Naive thymus-derived CD4-positive, alpha-beta T cell (primary cell): ENCODE results near the gene ARMC9. TPM values are rescaled to one million over a fixed set of nuclear protein-coding genes. Genes with fewer than 3 reads are reported as not detected.
"Not testable (repeated sequence)": the region's sequence is repeated elsewhere in the genome, so short reads cannot be mapped to it uniquely, and the experiment has no call there.

Experiments
- ATAC-seq: fragments of 150-1000 bp; cut with Tn5 transposase; 2 replicates; pipeline ENCODE4 v1.10.0; 2021; ENCODE audit warnings: mild to moderate bottlenecking, moderate library complexity
- CTCF ChIA-PET: fragments of 350-600 bp; sonication (Branson Sonifier 250); formaldehyde crosslinking; loops from one replicate; lab custom pipeline; 2021; ENCODE audit warnings: antibody characterized with exemption; lab: Charles Lee
- POLR2A ChIA-PET: fragments of 350-600 bp; sonication (Branson Sonifier 250); formaldehyde crosslinking; loops from one replicate; lab custom pipeline; 2021; ENCODE audit warnings: antibody characterized with exemption, inconsistent platforms; lab: Charles Lee
- DNase-seq, 9 donors: peaks; one replicate each; pipeline versions ENCODE4 v3.0.0 to v3.0.0-alpha.2; 2020 to 2022; ENCODE audit warnings: mixed read lengths in 1 of 9
- H3K27ac ChIP-seq: one replicate; pipeline ENCODE4 v1.7.0; 2013; ENCODE audit warnings: mild to moderate bottlenecking, low read depth, low read length, moderate library complexity
- H3K27me3 ChIP-seq, 2 donors: one replicate each; pipeline ENCODE4 v1.7.0; 2013; ENCODE audit warnings: low read length in 2 of 2, mild to moderate bottlenecking in 2 of 2, moderate library complexity in 2 of 2; ENCODE audit not compliant: control insufficient read depth in 2 of 2, insufficient read depth in 2 of 2
- H3K36me3 ChIP-seq, 3 experiments: 1 replicate in 2 of 3; 2 replicates in 1 of 3; pipeline ENCODE4 v1.7.0; 2013; ENCODE audit warnings: low read length in 3 of 3, mild to moderate bottlenecking in 3 of 3, moderate library complexity in 1 of 3; ENCODE audit not compliant: insufficient read depth in 3 of 3, control insufficient read depth in 2 of 3
- H3K4me1 ChIP-seq, 2 donors: one replicate each; pipeline ENCODE4 v1.7.0; 2013; ENCODE audit warnings: low read length in 2 of 2, mild to moderate bottlenecking in 2 of 2, moderate library complexity in 1 of 2; ENCODE audit not compliant: control insufficient read depth in 2 of 2, insufficient read depth in 2 of 2
- H3K4me3 ChIP-seq: 2 replicates; pipeline ENCODE4 v1.7.0; 2013; ENCODE audit warnings: mild to moderate bottlenecking, low read length
- H3K9me3 ChIP-seq, 3 experiments: 1 replicate in 2 of 3; 2 replicates in 1 of 3; pipeline ENCODE4 v1.7.0; 2013; ENCODE audit warnings: low read length in 3 of 3; ENCODE audit not compliant: control insufficient read depth in 2 of 3
- H3K27ac Mint-ChIP-seq, 9 donors: one replicate each; pipeline ENCODE4 v1.8.0; 2020 to 2022; ENCODE audit warnings: mixed read lengths in 9 of 9, mild to moderate bottlenecking in 8 of 9, moderate library complexity in 5 of 9, inconsistent platforms in 2 of 9
- H3K27me3 Mint-ChIP-seq, 5 donors: one replicate each; pipeline ENCODE4 v1.8.0; 2021 to 2022; ENCODE audit warnings: mixed read lengths in 5 of 5, mild to moderate bottlenecking in 1 of 5
- H3K36me3 Mint-ChIP-seq, 5 donors: one replicate each; pipeline ENCODE4 v1.8.0; 2020 to 2022; ENCODE audit warnings: mixed read lengths in 5 of 5, mild to moderate bottlenecking in 3 of 5, inconsistent platforms in 1 of 5
- H3K4me1 Mint-ChIP-seq, 7 donors: one replicate each; pipeline ENCODE4 v1.8.0; 2020 to 2022; ENCODE audit warnings: mixed read lengths in 7 of 7, mild to moderate bottlenecking in 3 of 7, inconsistent platforms in 1 of 7
- H3K4me3 Mint-ChIP-seq, 10 donors: one replicate each; pipeline ENCODE4 v1.8.0; 2020 to 2022; ENCODE audit warnings: mild to moderate bottlenecking in 10 of 10, mixed read lengths in 10 of 10, moderate library complexity in 6 of 10, inconsistent platforms in 2 of 10
- H3K9me3 Mint-ChIP-seq, 11 donors: one replicate each; pipeline ENCODE4 v1.8.0; 2020 to 2022; ENCODE audit warnings: mixed read lengths in 11 of 11, mild to moderate bottlenecking in 4 of 11, inconsistent platforms in 1 of 11, moderate library complexity in 1 of 11
- intact Hi-C, 2 donors: fragments of 100-400 bp; cut with micrococcal nuclease; formaldehyde crosslinking; loops; one replicate each; pipeline ENCODE4 v1.15.1; 2023
- polyA plus RNA-seq, 2 donors: library from polyadenylated mRNA; unstranded; fragments of 300-500 nt; fragmentation: Illumina TruSeq; gene quantifications; one replicate each; pipeline ENCODE4 v1.2.3, GENCODE V29; 2021
- total RNA-seq, 6 experiments: library from RNA in 5 of 6; stranded (reverse) in 5 of 6; gene quantifications; 1 replicate in 5 of 6; 2 replicates in 1 of 6; pipeline ENCODE4 v1.2.3 and lab custom pipeline; 2021 to 2026

Gene ARMC9
- total and polyA plus RNA-seq, 7 experiments from 2014 or later: 0.45 to 2.0 (median 0.85) TPM

- CTCF ChIA-PET: no interaction called here
- no peak overlapping the region for H3K4me3 Mint-ChIP-seq
- Histone ChIP-seq H3K27me3 (no peaks in the 10 kb centered on the region), H3K27ac (no peak overlapping the region), H3K9me3 (no peaks in the 10 kb centered on the region), H3K4me1 (no peaks in the 10 kb centered on the region), H3K36me3 (no peaks in the 10 kb centered on the region), H3K4me3 (no peak overlapping the region)
- no peaks in the 10 kb centered on the region for H3K4me1 Mint-ChIP-seq
- POLR2A ChIA-PET: no interaction called here
- H3K36me3 Mint-ChIP-seq: no peaks in the 10 kb centered on the region
- no peaks in the 10 kb centered on the region for H3K9me3 Mint-ChIP-seq
- intact Hi-C loops: no loop called here
- no peak overlapping the region for H3K27ac Mint-ChIP-seq
- DNase-seq (no peak), ATAC-seq (no peak)
- H3K27me3 Mint-ChIP-seq: no peaks in the 10 kb centered on the region
Measured at GRCh38 chr2:231245249-231246094, 47.0 kb downstream of the ARMC9 start.

DNA sequence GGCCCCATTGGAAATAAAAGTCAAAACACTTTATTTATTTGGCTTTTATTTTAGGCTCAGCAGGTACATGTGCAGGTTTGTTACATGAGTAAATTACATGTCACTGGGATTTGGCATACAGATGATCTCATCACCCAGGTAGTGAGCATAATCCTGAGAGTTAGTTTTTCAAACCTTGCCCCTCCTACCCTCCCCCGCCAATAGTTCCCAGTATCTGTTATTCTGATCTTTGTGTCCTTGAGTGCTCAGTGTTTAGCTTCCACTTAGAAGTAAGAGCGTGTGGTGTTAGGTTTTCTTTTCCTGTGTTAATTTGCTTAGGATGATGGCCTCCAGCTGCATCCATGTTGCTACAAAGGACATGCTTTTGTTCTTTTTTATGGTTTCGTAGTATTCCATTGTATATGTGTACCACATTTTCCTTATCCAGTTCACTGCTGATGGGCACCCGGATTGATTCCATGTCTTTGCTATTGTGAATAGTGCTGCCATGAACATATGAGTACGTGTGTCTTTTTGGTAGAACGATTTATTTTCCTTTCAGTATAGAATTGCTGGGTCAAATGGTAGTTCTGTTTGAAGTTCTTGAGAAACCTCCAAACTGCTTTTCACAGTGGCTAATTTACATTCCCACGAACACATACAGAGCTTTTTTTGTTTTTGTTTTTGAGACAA lies 47.9 kb downstream of the ARMC9 start:
- Histone ChIP-seq H3K27ac (no peak overlapping the region), H3K36me3 (no peaks in the 10 kb centered on the region), H3K4me1 (no peaks in the 10 kb centered on the region), H3K9me3 (no peaks in the 10 kb centered on the region), H3K4me3 (no peak overlapping the region), H3K27me3 (no peaks in the 10 kb centered on the region)
- Mint-ChIP-seq H3K36me3 (no peaks in the 10 kb centered on the region), H3K4me1 (no peaks in the 10 kb centered on the region), H3K27ac (no peak overlapping the region), H3K27me3 (peaks cover 0 to 2% (median 0%) of the 10 kb centered on the region in 5 donors), H3K4me3 (no peak overlapping the region), H3K9me3 (no peaks in the 10 kb centered on the region)
- ATAC-seq: no peak
- ChIA-PET CTCF (no interaction called here), POLR2A (no interaction called here)
- no peak for DNase-seq
- intact Hi-C loops: no loop called here

- no peak for ATAC-seq
- H3K27ac ChIP-seq: no peak overlapping the region
- no peaks in the 10 kb centered on the region for H3K36me3 ChIP-seq
- Mint-ChIP-seq H3K9me3 (no peaks in the 10 kb centered on the region), H3K4me1 (no peaks in the 10 kb centered on the region), H3K36me3 (no peaks in the 10 kb centered on the region), H3K4me3 (no peak overlapping the region), H3K27ac (no peak overlapping the region), H3K27me3 (peaks cover 0 to 8% (median 0%) of the 10 kb centered on the region in 5 donors)
- no peaks in the 10 kb centered on the region for H3K4me1 ChIP-seq
- H3K9me3 ChIP-seq: no peaks in the 10 kb centered on the region
- intact Hi-C loops: no loop called here
- DNase-seq: no peak
- POLR2A ChIA-PET: interaction anchor here (0.7 kb wide), 1 partner anchor 30 kb away, joined by 3 read pairs; no protein-coding TSS in a partner anchor
- CTCF ChIA-PET: no interaction called here
- no peak overlapping the region for H3K4me3 ChIP-seq
- no peaks in the 10 kb centered on the region for H3K27me3 ChIP-seq
Measured at GRCh38 chr2:231250146-231250545, 51.7 kb downstream of the ARMC9 start.

GRCh38 chr2:231250698-231251097 lies 52.3 kb downstream of the ARMC9 start:
- peaks cover 0 to 8% (median 0%) of the 10 kb centered on the region in 5 donors for H3K27me3 Mint-ChIP-seq
- no peak overlapping the region for H3K27ac ChIP-seq
- no peaks in the 10 kb centered on the region for H3K4me1 Mint-ChIP-seq
- H3K27ac Mint-ChIP-seq: peak overlapping the region in 1 of 9 donors; percentile 23
- no peaks in the 10 kb centered on the region for H3K4me1 ChIP-seq
- ChIA-PET CTCF (no interaction called here), POLR2A (interaction anchor here (0.6 to 0.7 kb wide), 2 partner anchors 29 to 44 kb away, joined by 3 to 5 read pairs; no protein-coding TSS in a partner anchor)
- intact Hi-C loops: no loop called here
- no peak overlapping the region for H3K4me3 ChIP-seq
- H3K36me3 ChIP-seq: no peaks in the 10 kb centered on the region
- ATAC-seq: no peak
- no peak for DNase-seq
- H3K4me3 Mint-ChIP-seq: no peak overlapping the region
- H3K36me3 Mint-ChIP-seq: no peaks in the 10 kb centered on the region
- no peaks in the 10 kb centered on the region for H3K27me3 ChIP-seq
- no peaks in the 10 kb centered on the region for H3K9me3 ChIP-seq
- no peaks in the 10 kb centered on the region for H3K9me3 Mint-ChIP-seq

DNA sequence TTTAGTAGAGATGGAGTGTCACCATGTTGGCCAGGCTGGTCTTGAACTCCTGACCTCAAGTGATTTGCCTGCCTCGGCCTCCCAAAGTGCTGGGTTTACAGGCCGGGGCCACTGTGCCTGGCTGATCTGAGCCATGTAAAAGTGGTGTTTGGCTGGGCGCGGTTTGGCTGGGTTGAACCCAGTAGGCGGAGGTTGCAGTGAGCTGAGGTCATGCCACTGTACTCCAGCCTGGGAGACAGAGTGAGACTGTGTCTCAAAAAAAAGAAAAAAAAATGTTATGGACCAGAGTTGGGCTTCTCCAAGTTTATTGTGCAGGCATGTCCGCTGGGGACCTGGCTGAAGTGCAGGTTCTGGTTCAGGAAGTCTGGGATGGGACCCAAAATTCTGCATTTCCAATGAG lies 54.9 kb downstream of the ARMC9 start:
- ATAC-seq, H3K36me3 ChIP-seq, H3K27me3 ChIP-seq, H3K9me3 ChIP-seq, H3K27ac Mint-ChIP-seq, H3K4me3 ChIP-seq, H3K9me3 Mint-ChIP-seq, H3K36me3 Mint-ChIP-seq, CTCF ChIA-PET, H3K4me1 ChIP-seq, H3K4me1 Mint-ChIP-seq, H3K27ac ChIP-seq, H3K4me3 Mint-ChIP-seq, intact Hi-C loops, DNase-seq, POLR2A ChIA-PET: not testable (repeated sequence)
- H3K27me3 Mint-ChIP-seq: peaks cover 0 to 24% (median 0%) of the 10 kb centered on the region in 5 donors

GRCh38 chr2:231256494-231256893 lies 58.1 kb downstream of the ARMC9 start:
- H3K27ac Mint-ChIP-seq: no peak overlapping the region
- no peak for ATAC-seq
- H3K4me1 Mint-ChIP-seq: peaks cover 5 to 13% (median 12%) of the 10 kb centered on the region in 7 donors

More at GRCh38 chr2:231256494-231256893, 58.1 kb downstream of the ARMC9 start:
- no peak overlapping the region for H3K27ac ChIP-seq
- CTCF ChIA-PET: no interaction called here
- H3K4me1 ChIP-seq: no peaks in the 10 kb centered on the region
- H3K9me3 ChIP-seq: no peaks in the 10 kb centered on the region
- intact Hi-C loops: no loop called here
- H3K9me3 Mint-ChIP-seq: no peaks in the 10 kb centered on the region
- H3K36me3 ChIP-seq: no peaks in the 10 kb centered on the region
- no peaks in the 10 kb centered on the region for H3K36me3 Mint-ChIP-seq
- H3K4me3 Mint-ChIP-seq: no peak overlapping the region
- no peak for DNase-seq
- H3K27me3 ChIP-seq: no peaks in the 10 kb centered on the region
- H3K27me3 Mint-ChIP-seq: peaks cover 0 to 39% (median 0%) of the 10 kb centered on the region in 5 donors
- no peak overlapping the region for H3K4me3 ChIP-seq
- POLR2A ChIA-PET: no interaction called here
